Heart right ventricle (tissue), 16 donors: ENCODE measurements around the gene MYORG. TPM values are rescaled to one million over a fixed set of nuclear protein-coding genes. Genes with fewer than 3 reads are reported as not detected.
"Not testable (repeated sequence)": the region's sequence is repeated elsewhere in the genome, so short reads cannot be mapped to it uniquely, and the experiment has no call there.

Source experiments
- ATAC-seq, 8 donors: fragments of 200-7000 bp; cut with Tn5 transposase; one replicate each; pipeline ENCODE4 v1.9.1; 2020; ENCODE audit warnings: mild to moderate bottlenecking in 8 of 8, moderate library complexity in 8 of 8, moderate number of reproducible peaks in 1 of 8
- DNase-seq, 2 donors: peaks; one replicate each; pipeline ENCODE4 v3.0.0-alpha.2; 2020
- H3K27ac ChIP-seq, 10 donors: fragments of 200-600 bp; sonication (generic) in 2 of 10; one replicate each; pipeline versions ENCODE4 v1.5.0 to v1.8.0; 2020 to 2022; ENCODE audit warnings: mild to moderate bottlenecking in 3 of 10
- H3K27me3 ChIP-seq, 7 donors: fragments of 200-600 bp; one replicate each; pipeline ENCODE4 v1.8.0; 2021 to 2022; ENCODE audit warnings: mild to moderate bottlenecking in 2 of 7
- H3K36me3 ChIP-seq, 9 donors: fragments of 200-600 bp; sonication (generic) in 1 of 9; one replicate each; pipeline versions ENCODE4 v1.5.0 to v1.8.0; 2020 to 2022; ENCODE audit warnings: mild to moderate bottlenecking in 2 of 9
- H3K4me1 ChIP-seq, 9 donors: fragments of 200-600 bp; sonication (generic) in 1 of 9; one replicate each; pipeline versions ENCODE4 v1.5.0 to v1.8.0; 2020 to 2022; ENCODE audit warnings: mild to moderate bottlenecking in 4 of 9
- H3K4me3 ChIP-seq, 10 donors: fragments of 200-600 bp; sonication (generic) in 2 of 10; one replicate each; pipeline versions ENCODE4 v1.5.0 to v1.8.0; 2020 to 2022; ENCODE audit warnings: mild to moderate bottlenecking in 7 of 10, moderate library complexity in 2 of 10
- H3K9me3 ChIP-seq, 11 donors: fragments of 200-600 bp in 10 of 11; sonication (generic) in 2 of 11; one replicate each; pipeline versions ENCODE4 v1.5.0 to v1.8.0; 2013 to 2022; ENCODE audit warnings: mild to moderate bottlenecking in 2 of 11, control low read depth in 1 of 11, moderate library complexity in 1 of 11
- WGBS, 2 donors: extraction: QIAGEN DNeasy Blood & Tissue Kit; methylation state at CpG; one replicate each; pipeline ENCODE4 v1.1.7; 2013; ENCODE audit warnings: inconsistent platforms in 1 of 2; 5-methylcytosine and 5-hydroxymethylcytosine counted together
- intact Hi-C, 10 donors: fragments of 100-400 bp; cut with DNase I; formaldehyde crosslinking; loops; one replicate each; pipeline versions ENCODE4 v1.11.1 to v1.14.2; 2022
- polyA plus RNA-seq, 2 donors: library from polyadenylated mRNA; stranded (reverse); fragments of 200-250 nt; gene quantifications; one replicate each; pipeline ENCODE4 v1.2.3, GENCODE V29; 2013
- total RNA-seq, 10 donors: library from RNA; stranded (reverse); fragmentation: NEBNext Ultra II Directional in 3 of 10; extraction: Animal tissue kit (Norgen Biotek cat#: 25700) in 3 of 10; gene quantifications; one replicate each; pipeline versions ENCODE4 v1.2.1 to v1.2.4, GENCODE V29; 2021 to 2023
- TF ChIP-seq, protein P1 (sequence below), 9 donors: fragments of 200-600 bp; sonication (generic) in 2 of 9; IDR thresholded peaks; one replicate each; pipeline versions ENCODE4 v1.5.0 to v1.8.0; 2021 to 2022; ENCODE audit warnings: antibody characterized with exemption in 9 of 9, mild to moderate bottlenecking in 5 of 9, moderate library complexity in 1 of 9
- donor health status: Arrhythmogenic right ventricular cardiomyopathy.
- donor health status: ischemic (EF 13 %, LVEDD 7.1; RV severe dilation, severe dysfunction).
- donor health status: healthy with polysubstance abuse.
- donor health status: DM: no; HTN: yes; CAD: no.
- donor health status: DM: no; HTN: no; CAD: no.
- donor health status: ischemic (EF 25% LVEDD 6.9; RV normal size, moderate dysfunction).
- donor health status: ischemic (EF 25% LVEDD 5.7; RV mildly dilated, moderate dysfunction).
- donor health status: healthy.
- donor health status: DM: yes; HTN: yes; CAD: no.
- donor health status: Ischemic cardiomyopathy.
- donor health status: ischemic (EF 35%, LVEDD 5.7; RV mildly dilated, moderate dysfunction).
- donor health status: nonischemic (EF 11% LVEDD 7.7; RV severe dilation, severe dysfunction).
- donor health status: DM: yes; HTN: yes; CAD: no.
- donor health status: PGD.
- donor health status: ischemic (EF 29% LVEDD 5.4; RV normal size, mild dysfunction).
- donor health status: nonischemic (EF 23%, LVEDD 6.1; RV moderate dilation, normal function).

MYORG gene
- total and polyA plus RNA-seq, 12 donors: 1.3 to 9.1 (median 6.3) TPM

DNA sequence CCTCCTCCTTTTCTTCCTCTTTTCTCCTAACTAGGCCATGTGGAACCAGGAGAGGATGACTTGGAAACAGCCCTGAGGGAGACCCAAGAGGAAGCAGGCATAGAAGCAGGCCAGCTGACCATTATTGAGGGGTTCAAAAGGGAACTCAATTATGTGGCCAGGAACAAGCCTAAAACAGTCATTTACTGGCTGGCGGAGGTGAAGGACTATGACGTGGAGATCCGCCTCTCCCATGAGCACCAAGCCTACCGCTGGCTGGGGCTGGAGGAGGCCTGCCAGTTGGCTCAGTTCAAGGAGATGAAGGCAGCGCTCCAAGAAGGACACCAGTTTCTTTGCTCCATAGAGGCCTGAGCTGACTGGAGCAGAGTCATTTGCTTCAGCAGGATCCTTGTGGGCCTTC, 33.6 kb downstream of the MYORG start:
- no peaks in the 10 kb centered on the region for H3K27me3 ChIP-seq
- ATAC-seq: peak; percentile 76 to 88 (median 83)
- DNase-seq: peak; percentile 73 to 74
- H3K4me3 ChIP-seq: no peak overlapping the region
- no peaks in the 10 kb centered on the region for H3K9me3 ChIP-seq
- peaks cover 0 to 54% (median 19%) of the 10 kb centered on the region in 9 donors for H3K4me1 ChIP-seq
- intact Hi-C loops: loop anchor here in 1 of 10 donors (10.0 kb wide), 1 partner anchor 262 kb away; no protein-coding TSS in a partner anchor
- 69 to 81% methylated on average over 5 of the region's 5 CpGs for WGBS, 2 donors
- TF ChIP-seq, protein P1, sequence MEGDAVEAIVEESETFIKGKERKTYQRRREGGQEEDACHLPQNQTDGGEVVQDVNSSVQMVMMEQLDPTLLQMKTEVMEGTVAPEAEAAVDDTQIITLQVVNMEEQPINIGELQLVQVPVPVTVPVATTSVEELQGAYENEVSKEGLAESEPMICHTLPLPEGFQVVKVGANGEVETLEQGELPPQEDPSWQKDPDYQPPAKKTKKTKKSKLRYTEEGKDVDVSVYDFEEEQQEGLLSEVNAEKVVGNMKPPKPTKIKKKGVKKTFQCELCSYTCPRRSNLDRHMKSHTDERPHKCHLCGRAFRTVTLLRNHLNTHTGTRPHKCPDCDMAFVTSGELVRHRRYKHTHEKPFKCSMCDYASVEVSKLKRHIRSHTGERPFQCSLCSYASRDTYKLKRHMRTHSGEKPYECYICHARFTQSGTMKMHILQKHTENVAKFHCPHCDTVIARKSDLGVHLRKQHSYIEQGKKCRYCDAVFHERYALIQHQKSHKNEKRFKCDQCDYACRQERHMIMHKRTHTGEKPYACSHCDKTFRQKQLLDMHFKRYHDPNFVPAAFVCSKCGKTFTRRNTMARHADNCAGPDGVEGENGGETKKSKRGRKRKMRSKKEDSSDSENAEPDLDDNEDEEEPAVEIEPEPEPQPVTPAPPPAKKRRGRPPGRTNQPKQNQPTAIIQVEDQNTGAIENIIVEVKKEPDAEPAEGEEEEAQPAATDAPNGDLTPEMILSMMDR (IDR thresholded peaks at IDR 0.05): no peak
- H3K27ac ChIP-seq: peak overlapping the region in 9 of 10 donors; percentile 10 to 66 (median 62)
- H3K36me3 ChIP-seq: peaks cover 0 to 60% (median 17%) of the 10 kb centered on the region in 9 donors

DNA sequence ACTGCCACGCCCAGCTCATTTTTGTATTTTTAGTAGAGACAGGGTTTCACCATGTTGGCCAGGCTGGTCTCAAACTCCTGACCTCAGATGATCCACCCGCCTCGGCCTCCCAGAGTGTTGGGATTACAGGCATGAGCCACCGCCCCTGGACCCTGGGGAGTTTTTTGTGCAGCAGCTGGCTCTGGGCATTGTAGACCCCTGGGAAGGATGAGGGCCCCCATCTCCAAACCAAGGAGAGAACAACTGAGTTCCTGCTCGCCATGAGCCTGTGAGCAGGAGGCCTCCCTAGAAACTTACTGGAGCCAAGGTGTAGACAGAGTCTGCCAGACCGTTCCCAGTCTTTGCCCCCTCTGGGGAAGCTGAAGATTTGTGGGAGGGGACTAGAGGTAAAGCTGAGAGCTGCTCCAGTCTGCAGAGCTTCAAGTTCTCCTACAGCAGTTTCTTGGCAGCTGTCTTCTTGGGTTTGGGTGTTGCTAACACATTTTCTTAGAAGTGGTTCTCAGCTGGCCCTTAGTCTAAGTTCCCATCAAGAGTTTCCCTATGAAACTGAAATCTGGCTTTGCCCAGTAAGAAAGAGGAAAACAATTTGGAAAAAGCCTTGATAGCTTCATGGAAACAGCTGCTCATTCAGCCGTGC, 34.9 kb downstream of the MYORG start:
- H3K27ac ChIP-seq: peak overlapping the region in 5 of 10 donors; percentile 56 to 66 (median 63)
- no peak overlapping the region for H3K4me3 ChIP-seq
- DNase-seq (peak in 1 of 2 donors; percentile 37), ATAC-seq (peak in 6 of 8 donors; percentile 22 to 49 (median 34))
- peaks cover 0 to 55% (median 19%) of the 10 kb centered on the region in 9 donors for H3K4me1 ChIP-seq
- intact Hi-C loops: loop anchor here in 1 of 10 donors (10.0 kb wide), 1 partner anchor 263 kb away; no protein-coding TSS in a partner anchor
- WGBS, 2 donors: 81 to 85% methylated on average over 7 of the region's 7 CpGs
- no peaks in the 10 kb centered on the region for H3K27me3 ChIP-seq
- no peaks in the 10 kb centered on the region for H3K9me3 ChIP-seq
- H3K36me3 ChIP-seq: peaks cover 0 to 68% (median 17%) of the 10 kb centered on the region in 9 donors
- TF ChIP-seq, protein P1 (IDR thresholded peaks at IDR 0.05): no peak

DNA sequence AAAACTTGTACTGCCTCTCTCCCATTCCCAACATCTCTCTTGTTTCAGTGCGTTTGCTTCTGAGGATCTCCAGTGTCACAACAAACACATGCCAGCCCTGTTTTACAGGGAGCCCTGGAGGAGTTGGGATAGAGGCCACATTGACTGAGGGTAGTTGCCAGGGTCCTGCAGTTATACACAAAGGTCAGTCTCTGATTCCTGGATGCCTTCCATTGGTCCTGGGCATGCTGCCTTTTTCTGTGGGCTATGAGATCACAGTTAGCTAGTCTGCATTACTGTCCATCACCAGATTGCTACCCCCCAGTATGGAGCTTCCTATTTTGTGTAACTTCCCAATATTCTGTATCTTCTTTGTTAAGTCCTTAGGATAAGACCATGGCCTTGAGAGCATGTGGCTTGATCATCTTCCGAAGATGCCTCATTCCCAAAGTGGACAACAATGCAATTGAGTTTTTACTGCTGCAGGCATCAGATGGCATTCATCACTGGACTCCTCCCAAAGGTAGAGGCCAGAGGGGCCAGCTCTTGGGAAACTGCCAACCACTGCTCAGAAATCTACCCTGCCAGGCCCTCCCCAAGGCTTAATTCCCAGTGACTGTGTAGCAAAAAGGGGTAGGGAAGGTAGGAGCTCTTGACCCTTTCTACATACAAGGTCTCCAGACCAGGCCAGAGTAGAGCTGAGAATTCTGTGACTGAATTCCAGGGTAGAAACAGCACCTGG, 37.9 kb downstream of the MYORG start:
- TF ChIP-seq, protein P1 (IDR thresholded peaks at IDR 0.05): no peak
- peak overlapping the region in 1 of 10 donors; percentile 24 for H3K27ac ChIP-seq
- H3K27me3 ChIP-seq: no peaks in the 10 kb centered on the region
- H3K36me3 ChIP-seq: peaks cover 0 to 73% (median 13%) of the 10 kb centered on the region in 9 donors
- intact Hi-C loops: loop anchor here in 5 of 10 donors (10.0 kb wide), 3 partner anchors 166 to 266 kb away; no protein-coding TSS in a partner anchor
- DNase-seq: peak; percentile 15 to 29
- WGBS, 2 donors: 74 to 78% methylated on average over 2 of the region's 2 CpGs
- H3K4me3 ChIP-seq: no peak overlapping the region
- peak in 4 of 8 donors; percentile 28 to 58 (median 48) for ATAC-seq
- no peaks in the 10 kb centered on the region for H3K9me3 ChIP-seq
- H3K4me1 ChIP-seq: peaks cover 0 to 48% (median 12%) of the 10 kb centered on the region in 9 donors

DNA sequence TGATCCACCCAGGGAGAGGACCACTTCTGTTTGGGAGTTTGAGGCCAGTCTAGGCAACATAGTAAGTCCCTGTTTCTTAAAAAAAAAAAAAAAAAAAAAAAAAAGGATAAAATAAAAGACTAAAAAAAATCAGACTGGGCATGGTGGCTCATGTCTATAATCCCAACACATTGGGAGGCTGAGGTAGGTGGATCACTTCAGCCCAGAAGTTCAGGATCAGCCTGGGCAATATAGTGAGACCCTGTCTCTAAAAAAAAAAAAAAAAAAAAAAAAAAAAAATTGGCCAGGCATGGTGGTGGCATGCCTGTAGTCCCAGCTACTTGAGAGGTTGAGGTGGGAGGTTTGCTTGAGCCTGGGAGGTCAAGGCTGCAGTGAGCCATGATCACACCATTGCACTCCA, 38.6 kb downstream of the MYORG start:
- ATAC-seq, H3K9me3 ChIP-seq, DNase-seq, H3K4me3 ChIP-seq, H3K27me3 ChIP-seq: not testable (repeated sequence)
- Histone ChIP-seq H3K4me1 (peaks cover 0 to 49% (median 14%) of the 10 kb centered on the region in 9 donors), H3K36me3 (peaks cover 0 to 66% (median 13%) of the 10 kb centered on the region in 9 donors), H3K27ac (peak overlapping the region in 1 of 10 donors; percentile 24)
- intact Hi-C loops: loop anchor here in 5 of 10 donors (10.0 kb wide), 3 partner anchors 167 to 267 kb away; no protein-coding TSS in a partner anchor
